K562 (cell line): ENCODE data around the gene HLA-DOA. TPM values are rescaled to one million over a fixed set of nuclear protein-coding genes. Genes with fewer than 3 reads are reported as not detected.

ENCODE experiments used
- BRCA1 ChIP-seq, 2 experiments: fragments of 450-650 bp in 1 of 2; sonication (generic) in 1 of 2; formaldehyde crosslinking in 1 of 2; IDR thresholded peaks; 2 replicates each; pipeline versions ENCODE4 v1.5.0 to v1.6.1; 2017 to 2020; ENCODE audit warnings: mild to moderate bottlenecking in 1 of 2, missing genetic modification reagents in 1 of 2
- BRF1 ChIP-seq: IDR thresholded peaks from 3 replicates; pipeline ENCODE4 v1.6.1; 2011; ENCODE audit warnings: borderline replicate concordance, mild to moderate bottlenecking; ENCODE audit not compliant: insufficient read length; ENCODE audit errors: extremely low read depth
- DIDO1 ChIP-seq: fragments of 450-650 bp; IDR thresholded peaks from 2 replicates; pipeline ENCODE4 v1.6.1; 2016; ENCODE audit warnings: low read depth, missing biosample characterization, missing genetic modification characterization
- ETV1 ChIP-seq: fragments of 450-650 bp; conservative IDR thresholded peaks from 2 replicates; pipeline ENCODE4 v1.6.1; 2016; ENCODE audit warnings: missing genetic modification characterization, control low read depth, low read depth, missing compliant biosample characterization
- FUS ChIP-seq: fragments of 200-400 bp; formaldehyde crosslinking; optimal IDR thresholded peaks from 2 replicates; pipeline ENCODE3; 2017; ENCODE audit warnings: low read depth, low read length
- HCFC1 ChIP-seq: IDR thresholded peaks from 2 replicates; pipeline ENCODE4 v1.6.1; 2012; ENCODE audit warnings: low read depth, low read length, improper control_type of control experiment
- IRF2 ChIP-seq: sonication (generic); formaldehyde crosslinking; IDR thresholded peaks from 2 replicates; pipeline ENCODE4 v1.8.1; 2022; ENCODE audit warnings: mild to moderate bottlenecking, missing genetic modification reagents
- MCM3 ChIP-seq: fragments of 450-650 bp; IDR thresholded peaks from 2 replicates; pipeline ENCODE4 v1.6.1; 2016
- MTA1 ChIP-seq: fragments of 450-650 bp; IDR thresholded peaks from 2 replicates; pipeline ENCODE4 v1.6.1; 2017; ENCODE audit warnings: borderline replicate concordance
- MXI1 ChIP-seq: IDR thresholded peaks from 2 replicates; pipeline ENCODE4 v1.6.1; 2011; ENCODE audit warnings: low read depth, mild to moderate bottlenecking, improper control_type of control experiment, low read length
- NFATC3 ChIP-seq: fragments of 450-650 bp; IDR thresholded peaks from 2 replicates; pipeline ENCODE4 v1.6.1; 2017; ENCODE audit warnings: mild to moderate bottlenecking
- POLR3A ChIP-seq: IDR thresholded peaks from 2 replicates; pipeline ENCODE4 v1.6.1; 2011; ENCODE audit warnings: borderline replicate concordance, mild to moderate bottlenecking, moderate library complexity; ENCODE audit not compliant: insufficient read length, insufficient read depth; ENCODE audit errors: extremely low read depth
- RBBP5 ChIP-seq: fragments of 200-600 bp; sonication (generic); IDR thresholded peaks from 2 replicates; pipeline ENCODE4 v1.6.1; 2012; ENCODE audit warnings: borderline replicate concordance, mild to moderate bottlenecking, low read length, control low read depth, inconsistent platforms; ENCODE audit not compliant: insufficient read depth, poor library complexity, severe bottlenecking
- ZNF586 ChIP-seq: fragments of 450-650 bp; formaldehyde crosslinking; conservative IDR thresholded peaks from 2 replicates; pipeline ENCODE4 v1.4.0; 2020; ENCODE audit warnings: mild to moderate bottlenecking, moderate library complexity
- ZNF699 ChIP-seq: fragments of 250-450 bp; sonication (Bioruptor Pico); IDR thresholded peaks from 2 replicates; pipeline ENCODE4 v1.8.0; 2021; ENCODE audit warnings: mild to moderate bottlenecking, moderate library complexity; ENCODE audit not compliant: insufficient replicate concordance
- ZZZ3 ChIP-seq: fragments of 450-650 bp; IDR thresholded peaks from 2 replicates; pipeline ENCODE4 v1.6.1; 2016; ENCODE audit warnings: antibody characterized with exemption, mild to moderate bottlenecking, moderate library complexity
- polyA plus RNA-seq, 8 experiments: library from polyadenylated mRNA; depleted of rRNA in 4 of 8; stranded (reverse) in 5 of 8; unstranded in 3 of 8; fragments of >200 nt; fragmentation: Nextera tagmentation in 2 of 8; fragmentation: Illumina TruSeq in 1 of 8; extraction: Ambion mirVana in 2 of 8; extraction: Trizol in 1 of 8; gene quantifications; 2 replicates each; pipeline versions ENCODE4 v1.2.1 to v1.2.3, GENCODE V29; 2011 to 2014; ENCODE audit warnings: inconsistent platforms in 1 of 8, missing spikeins in 1 of 8
- total RNA-seq, 7 experiments: library from RNA; depleted of rRNA in 6 of 7; stranded (reverse); fragments of >200 nt in 6 of 7; fragmentation: Illumina TruSeq in 2 of 7; extraction: Trizol in 2 of 7; gene quantifications; 2 replicates each; pipeline versions ENCODE4 v1.2.1 to v1.2.3, GENCODE V29; 2011 to 2021; ENCODE audit warnings: low replicate concordance in 1 of 7
- TF ChIP-seq, protein P1 (sequence below): fragments of 450-650 bp; formaldehyde crosslinking; IDR thresholded peaks from 2 replicates; pipeline ENCODE4 v1.4.0; 2020; ENCODE audit warnings: mild to moderate bottlenecking, moderate library complexity
- TF ChIP-seq, protein P2 (sequence below): fragments of 250-450 bp; sonication (Bioruptor Pico); IDR thresholded peaks from 2 replicates; pipeline ENCODE4 v1.5.0; 2021; ENCODE audit warnings: mild to moderate bottlenecking, moderate library complexity
- TF ChIP-seq, protein P3 (sequence below): fragments of 450-650 bp; formaldehyde crosslinking; conservative IDR thresholded peaks from 2 replicates; pipeline ENCODE4 v1.4.0; 2022; ENCODE audit warnings: mild to moderate bottlenecking, missing genetic modification characterization
- TF ChIP-seq, protein P4 (sequence below): fragments of 450-650 bp; IDR thresholded peaks from one replicate; pipeline ENCODE4 v1.6.1; 2018; ENCODE audit warnings: mild to moderate bottlenecking, moderate library complexity; ENCODE audit not compliant: partially characterized antibody

HLA-DOA gene
- total and polyA plus RNA-seq, 9 of the 15 experiments (the other 6 are each of a cell fraction or from before 2014, with no cell fraction given), result 0.07 TPM; not detected in 8

DNA sequence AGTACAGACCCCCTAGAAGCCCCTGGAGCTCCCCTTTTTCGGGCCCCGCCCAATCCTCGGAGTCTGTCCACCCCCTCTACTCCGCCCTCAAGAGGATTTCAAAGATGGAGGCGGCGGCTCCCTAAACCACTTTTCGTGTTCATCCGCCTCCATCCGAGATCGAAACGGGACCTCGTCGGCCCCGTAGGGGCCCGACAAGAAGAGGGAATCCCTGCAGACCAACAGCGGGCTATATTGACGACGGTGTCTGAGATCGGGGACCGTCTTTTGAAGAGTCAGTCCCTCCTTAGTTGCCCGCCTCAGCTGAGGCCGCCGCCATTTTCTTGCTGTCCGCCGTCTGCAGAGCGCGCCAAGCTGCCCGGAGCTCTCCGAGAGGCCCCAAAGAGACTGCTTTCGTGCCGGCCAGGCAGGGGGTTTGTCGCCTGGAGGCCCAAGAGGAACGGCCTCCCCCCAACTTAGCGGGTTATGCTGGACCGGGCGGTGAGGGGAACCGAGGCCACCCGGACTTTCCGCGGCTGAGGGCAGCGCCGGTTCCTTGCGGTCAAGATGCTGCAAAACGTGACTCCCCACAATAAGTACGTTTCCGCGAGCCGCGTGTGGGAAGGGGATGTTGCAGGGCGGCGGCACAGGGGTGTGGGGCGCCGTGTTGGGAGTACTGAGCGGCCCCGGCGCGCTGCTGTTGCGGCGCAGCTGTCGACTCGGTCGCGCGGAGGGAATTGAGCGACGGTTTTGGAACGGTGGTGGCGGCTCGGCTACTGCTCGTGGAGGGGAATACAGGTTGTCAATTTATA is 36.8 kb downstream of the HLA-DOA start (continued):
- TF ChIP-seq RBBP5 (peak; percentile 99), DIDO1 (tag) (no peak), FUS (peak; percentile 12), POLR3A (no peak), MCM3 (no peak), ZZZ3 (no peak), MTA1 (no peak), MXI1 (peak; percentile 14; the same call in 1 of the 2 replicates), ETV1 (tag) (no peak), HCFC1 (no peak), BRF1 (no peak), NFATC3 (peak; percentile 79; the same call in 1 of the 2 replicates), ZNF699 (CRISPR knock-in tag) (no peak), ZNF586 (0 out of 2 replicates have a peak, but pooled peaks have one; percentile 49), IRF2 (no peak), BRCA1 (IDR thresholded peaks at IDR 0.05) (no peak), BRCA1 (CRISPR knock-in tag; IDR thresholded peaks at IDR 0.05) (peak; percentile 63; the same call in 1 of the 2 replicates)
- TF ChIP-seq, protein P1, sequence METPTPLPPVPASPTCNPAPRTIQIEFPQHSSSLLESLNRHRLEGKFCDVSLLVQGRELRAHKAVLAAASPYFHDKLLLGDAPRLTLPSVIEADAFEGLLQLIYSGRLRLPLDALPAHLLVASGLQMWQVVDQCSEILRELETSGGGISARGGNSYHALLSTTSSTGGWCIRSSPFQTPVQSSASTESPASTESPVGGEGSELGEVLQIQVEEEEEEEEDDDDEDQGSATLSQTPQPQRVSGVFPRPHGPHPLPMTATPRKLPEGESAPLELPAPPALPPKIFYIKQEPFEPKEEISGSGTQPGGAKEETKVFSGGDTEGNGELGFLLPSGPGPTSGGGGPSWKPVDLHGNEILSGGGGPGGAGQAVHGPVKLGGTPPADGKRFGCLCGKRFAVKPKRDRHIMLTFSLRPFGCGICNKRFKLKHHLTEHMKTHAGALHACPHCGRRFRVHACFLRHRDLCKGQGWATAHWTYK (CRISPR knock-in tag), result no peak
- TF ChIP-seq, protein P2, sequence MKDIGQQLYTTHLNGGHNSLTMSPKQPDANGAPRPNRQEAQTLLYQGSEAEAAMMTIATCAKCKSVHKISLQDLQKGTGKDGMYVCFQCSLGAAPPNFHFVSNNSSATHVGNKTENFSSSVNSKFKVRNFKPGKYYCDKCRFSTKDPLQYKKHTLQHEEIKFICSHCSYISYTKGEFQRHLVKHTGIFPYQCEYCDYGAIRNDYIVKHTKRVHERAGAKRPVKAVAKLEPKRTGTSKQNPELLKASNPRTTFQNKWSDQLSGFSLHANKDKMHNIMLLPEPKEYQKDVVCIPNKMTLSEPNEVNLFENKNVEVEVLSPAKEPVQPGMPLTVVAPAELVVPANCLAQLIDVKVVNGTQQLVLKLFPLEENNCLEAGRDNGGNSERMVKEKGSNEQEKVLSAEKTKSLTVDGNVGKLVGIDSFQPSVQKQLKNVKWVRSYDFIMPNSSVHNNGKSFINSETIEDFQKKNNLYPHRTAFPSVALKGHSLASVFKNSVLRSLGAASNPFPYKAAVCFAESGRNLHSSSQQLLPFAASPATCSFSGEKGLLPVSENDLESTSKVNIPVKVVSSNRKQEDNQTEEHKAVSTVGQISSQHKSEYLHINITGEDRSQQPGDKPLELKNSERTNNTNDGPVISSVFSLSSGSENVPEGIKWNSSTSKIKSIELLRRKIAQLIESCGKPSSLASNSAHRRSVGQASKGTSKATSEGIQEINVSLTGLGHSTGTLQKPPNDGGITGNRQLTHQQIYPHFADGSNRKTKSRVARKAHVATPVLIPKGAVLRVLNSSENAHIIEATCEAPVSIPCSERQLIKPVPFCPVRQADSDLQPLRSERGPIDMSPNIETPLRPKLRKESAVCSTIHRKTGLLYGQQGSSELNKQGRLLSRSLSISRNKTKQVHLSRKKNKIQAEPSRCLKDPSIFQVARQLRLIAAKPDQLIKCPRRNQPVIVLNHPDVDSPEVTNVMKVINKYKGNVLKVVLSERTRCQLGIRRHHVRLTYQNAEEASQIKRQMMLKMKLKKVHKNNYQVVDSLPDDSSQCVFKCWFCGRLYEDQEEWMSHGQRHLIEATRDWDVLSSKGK (CRISPR knock-in tag), result no peak
- TF ChIP-seq, protein P3, sequence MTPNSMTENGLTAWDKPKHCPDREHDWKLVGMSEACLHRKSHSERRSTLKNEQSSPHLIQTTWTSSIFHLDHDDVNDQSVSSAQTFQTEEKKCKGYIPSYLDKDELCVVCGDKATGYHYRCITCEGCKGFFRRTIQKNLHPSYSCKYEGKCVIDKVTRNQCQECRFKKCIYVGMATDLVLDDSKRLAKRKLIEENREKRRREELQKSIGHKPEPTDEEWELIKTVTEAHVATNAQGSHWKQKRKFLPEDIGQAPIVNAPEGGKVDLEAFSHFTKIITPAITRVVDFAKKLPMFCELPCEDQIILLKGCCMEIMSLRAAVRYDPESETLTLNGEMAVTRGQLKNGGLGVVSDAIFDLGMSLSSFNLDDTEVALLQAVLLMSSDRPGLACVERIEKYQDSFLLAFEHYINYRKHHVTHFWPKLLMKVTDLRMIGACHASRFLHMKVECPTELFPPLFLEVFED (CRISPR knock-in tag), result 0 out of 2 replicates have a peak, but pooled peaks have one; percentile 2
- TF ChIP-seq, protein P4, sequence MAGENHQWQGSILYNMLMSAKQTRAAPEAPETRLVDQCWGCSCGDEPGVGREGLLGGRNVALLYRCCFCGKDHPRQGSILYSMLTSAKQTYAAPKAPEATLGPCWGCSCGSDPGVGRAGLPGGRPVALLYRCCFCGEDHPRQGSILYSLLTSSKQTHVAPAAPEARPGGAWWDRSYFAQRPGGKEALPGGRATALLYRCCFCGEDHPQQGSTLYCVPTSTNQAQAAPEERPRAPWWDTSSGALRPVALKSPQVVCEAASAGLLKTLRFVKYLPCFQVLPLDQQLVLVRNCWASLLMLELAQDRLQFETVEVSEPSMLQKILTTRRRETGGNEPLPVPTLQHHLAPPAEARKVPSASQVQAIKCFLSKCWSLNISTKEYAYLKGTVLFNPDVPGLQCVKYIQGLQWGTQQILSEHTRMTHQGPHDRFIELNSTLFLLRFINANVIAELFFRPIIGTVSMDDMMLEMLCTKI, result no peak
